ENCODE measurements around the gene KRT7.

DNA sequence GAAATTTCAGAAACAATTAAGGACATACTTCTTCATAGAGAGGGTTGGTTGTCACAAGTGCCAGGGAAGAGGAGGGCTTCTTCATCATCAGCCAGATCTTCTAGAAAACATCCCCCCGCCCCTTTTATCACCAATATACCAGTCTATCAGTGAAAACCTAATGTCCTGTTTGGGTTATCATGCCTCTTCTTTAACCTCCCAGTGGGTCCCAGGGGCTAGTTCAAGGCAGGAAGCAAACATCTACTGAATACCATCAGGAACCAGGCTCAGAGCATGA, 28.1 kb downstream of the KRT7 start:
- TF ChIP-seq POLR2A (IDR thresholded peaks at IDR 0.05), result no peak
- TF ChIP-seq, protein P1, sequence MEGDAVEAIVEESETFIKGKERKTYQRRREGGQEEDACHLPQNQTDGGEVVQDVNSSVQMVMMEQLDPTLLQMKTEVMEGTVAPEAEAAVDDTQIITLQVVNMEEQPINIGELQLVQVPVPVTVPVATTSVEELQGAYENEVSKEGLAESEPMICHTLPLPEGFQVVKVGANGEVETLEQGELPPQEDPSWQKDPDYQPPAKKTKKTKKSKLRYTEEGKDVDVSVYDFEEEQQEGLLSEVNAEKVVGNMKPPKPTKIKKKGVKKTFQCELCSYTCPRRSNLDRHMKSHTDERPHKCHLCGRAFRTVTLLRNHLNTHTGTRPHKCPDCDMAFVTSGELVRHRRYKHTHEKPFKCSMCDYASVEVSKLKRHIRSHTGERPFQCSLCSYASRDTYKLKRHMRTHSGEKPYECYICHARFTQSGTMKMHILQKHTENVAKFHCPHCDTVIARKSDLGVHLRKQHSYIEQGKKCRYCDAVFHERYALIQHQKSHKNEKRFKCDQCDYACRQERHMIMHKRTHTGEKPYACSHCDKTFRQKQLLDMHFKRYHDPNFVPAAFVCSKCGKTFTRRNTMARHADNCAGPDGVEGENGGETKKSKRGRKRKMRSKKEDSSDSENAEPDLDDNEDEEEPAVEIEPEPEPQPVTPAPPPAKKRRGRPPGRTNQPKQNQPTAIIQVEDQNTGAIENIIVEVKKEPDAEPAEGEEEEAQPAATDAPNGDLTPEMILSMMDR (IDR thresholded peaks at IDR 0.05), result no peak

Measured in thyroid gland (tissue), 4 donors.